ENCODE data around the gene TRIP12. TPM values are rescaled to one million over a fixed set of nuclear protein-coding genes. Genes with fewer than 3 reads are reported as not detected.
"Not testable (repeated sequence)": the region's sequence is repeated elsewhere in the genome, so short reads cannot be mapped to it uniquely, and the experiment has no call there.

Gene TRIP12
- total RNA-seq, 1 donor from 2014 or later, result 211 TPM

DNA sequence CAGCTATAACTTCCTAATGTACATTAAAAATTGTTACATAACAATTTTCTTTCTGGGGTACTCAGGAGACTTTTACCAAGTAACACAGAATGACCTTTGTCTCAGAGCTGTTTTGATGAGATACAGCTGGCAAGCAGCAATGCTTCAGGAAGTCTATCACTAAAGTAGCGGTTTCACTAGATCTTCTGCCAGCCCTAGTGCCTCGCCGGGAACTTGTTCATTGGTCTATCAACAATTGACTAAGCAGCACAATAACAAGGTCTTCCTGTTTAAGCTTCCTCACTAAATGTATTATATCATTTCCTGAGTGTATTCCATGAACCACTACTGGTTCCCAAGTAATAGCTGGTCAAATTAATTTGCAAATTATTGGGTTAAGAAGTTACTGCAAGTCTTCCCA, 69.2 kb downstream of the TRIP12 start:
- ATAC-seq (peak; percentile 79), DNase-seq (no peak)

DNA sequence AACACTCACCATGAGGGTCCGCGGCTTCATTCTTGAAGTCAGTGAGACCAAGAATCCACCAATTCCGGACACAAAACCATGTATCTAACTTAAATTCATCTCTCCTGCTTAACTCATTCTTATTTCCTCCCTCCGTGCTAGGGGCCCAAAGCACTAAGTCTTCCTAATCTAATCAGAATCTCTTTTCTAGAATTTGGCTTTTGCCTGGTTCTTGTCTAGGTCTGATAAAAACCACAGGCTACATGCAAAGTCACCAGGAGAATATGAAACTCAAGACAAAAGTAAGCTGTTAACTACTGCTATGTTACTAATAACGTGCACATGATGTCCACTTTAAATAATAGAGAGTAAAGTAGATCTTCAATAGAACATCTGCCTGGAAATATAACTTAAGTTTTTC, 69.9 kb downstream of the TRIP12 start:
- no peak for ATAC-seq
- TF ChIP-seq, protein P1, sequence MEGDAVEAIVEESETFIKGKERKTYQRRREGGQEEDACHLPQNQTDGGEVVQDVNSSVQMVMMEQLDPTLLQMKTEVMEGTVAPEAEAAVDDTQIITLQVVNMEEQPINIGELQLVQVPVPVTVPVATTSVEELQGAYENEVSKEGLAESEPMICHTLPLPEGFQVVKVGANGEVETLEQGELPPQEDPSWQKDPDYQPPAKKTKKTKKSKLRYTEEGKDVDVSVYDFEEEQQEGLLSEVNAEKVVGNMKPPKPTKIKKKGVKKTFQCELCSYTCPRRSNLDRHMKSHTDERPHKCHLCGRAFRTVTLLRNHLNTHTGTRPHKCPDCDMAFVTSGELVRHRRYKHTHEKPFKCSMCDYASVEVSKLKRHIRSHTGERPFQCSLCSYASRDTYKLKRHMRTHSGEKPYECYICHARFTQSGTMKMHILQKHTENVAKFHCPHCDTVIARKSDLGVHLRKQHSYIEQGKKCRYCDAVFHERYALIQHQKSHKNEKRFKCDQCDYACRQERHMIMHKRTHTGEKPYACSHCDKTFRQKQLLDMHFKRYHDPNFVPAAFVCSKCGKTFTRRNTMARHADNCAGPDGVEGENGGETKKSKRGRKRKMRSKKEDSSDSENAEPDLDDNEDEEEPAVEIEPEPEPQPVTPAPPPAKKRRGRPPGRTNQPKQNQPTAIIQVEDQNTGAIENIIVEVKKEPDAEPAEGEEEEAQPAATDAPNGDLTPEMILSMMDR (IDR thresholded peaks at IDR 0.05), result no peak
- H3K36me3 ChIP-seq, result peaks cover 18% of the 10 kb centered on the region
- H3K4me3 ChIP-seq, result no peak overlapping the region
- no peak for DNase-seq
- intact Hi-C loops (cut with DNase I), result no loop called here
- peaks cover 38% of the 10 kb centered on the region for H3K4me1 ChIP-seq
- H3K27ac ChIP-seq, result no peak overlapping the region
- no peaks in the 10 kb centered on the region for H3K27me3 ChIP-seq
- no peaks in the 10 kb centered on the region for H3K9me3 ChIP-seq

More for the DNA sequence above, 69.2 kb downstream of the TRIP12 start:
- Histone ChIP-seq H3K27ac (no peak overlapping the region), H3K9me3 (no peaks in the 10 kb centered on the region), H3K27me3 (no peaks in the 10 kb centered on the region), H3K4me1 (peaks cover 38% of the 10 kb centered on the region), H3K36me3 (peaks cover 25% of the 10 kb centered on the region), H3K4me3 (no peak overlapping the region)
- TF ChIP-seq, protein P1 (IDR thresholded peaks at IDR 0.05), result no peak
- intact Hi-C loops (cut with DNase I), result no loop called here

DNA sequence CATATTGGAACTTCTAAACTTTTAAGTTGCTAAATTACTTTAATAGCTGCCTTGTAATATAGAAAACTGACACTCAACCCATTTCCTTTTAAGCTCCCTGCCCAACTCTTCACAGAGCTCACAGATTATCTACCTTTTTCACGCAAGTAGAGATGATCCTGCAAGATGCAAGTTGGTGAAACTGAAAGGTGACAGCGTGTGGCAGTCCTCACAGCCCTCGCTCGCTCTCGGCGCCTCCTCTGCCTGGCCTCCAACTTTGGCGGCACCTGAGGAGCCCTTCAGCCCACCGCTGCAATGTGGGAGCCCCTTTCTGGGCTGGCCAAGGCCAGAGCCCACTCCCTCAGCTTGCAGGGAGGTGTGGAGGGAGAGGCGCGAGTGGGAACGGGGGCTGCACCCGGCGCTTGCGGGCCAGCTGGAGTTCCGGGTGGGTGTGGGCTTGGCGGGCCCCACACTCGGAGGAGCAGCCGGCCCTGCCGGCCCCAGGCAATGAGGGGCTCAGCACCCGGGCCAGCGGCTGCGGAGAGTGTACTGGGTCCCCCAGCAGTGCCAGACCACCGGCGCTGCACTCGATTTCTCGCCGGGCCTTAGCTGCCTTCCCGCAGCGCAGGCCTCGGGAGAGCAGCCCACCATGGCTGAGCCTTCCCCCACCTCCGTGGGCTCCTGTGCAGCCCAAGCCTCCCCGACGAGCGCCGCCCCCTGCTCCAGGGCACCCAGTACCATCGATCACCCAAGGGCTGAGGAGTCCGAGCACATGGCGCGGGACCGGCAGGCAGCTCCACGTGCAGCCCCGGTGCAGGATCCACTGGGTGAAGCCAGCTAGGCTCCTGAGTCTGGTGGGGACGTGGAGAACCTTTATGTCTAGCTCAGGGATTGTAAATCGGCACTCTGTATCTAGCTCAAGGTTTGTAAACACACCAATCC, 71.2 kb downstream of the TRIP12 start:
- DNase-seq; intact Hi-C loops (cut with DNase I); H3K9me3 ChIP-seq; H3K27me3 ChIP-seq; ATAC-seq; H3K27ac ChIP-seq; H3K4me3 ChIP-seq: not testable (repeated sequence)
- H3K4me1 ChIP-seq, result peaks cover 30% of the 10 kb centered on the region
- peaks cover 11% of the 10 kb centered on the region for H3K36me3 ChIP-seq

DNA sequence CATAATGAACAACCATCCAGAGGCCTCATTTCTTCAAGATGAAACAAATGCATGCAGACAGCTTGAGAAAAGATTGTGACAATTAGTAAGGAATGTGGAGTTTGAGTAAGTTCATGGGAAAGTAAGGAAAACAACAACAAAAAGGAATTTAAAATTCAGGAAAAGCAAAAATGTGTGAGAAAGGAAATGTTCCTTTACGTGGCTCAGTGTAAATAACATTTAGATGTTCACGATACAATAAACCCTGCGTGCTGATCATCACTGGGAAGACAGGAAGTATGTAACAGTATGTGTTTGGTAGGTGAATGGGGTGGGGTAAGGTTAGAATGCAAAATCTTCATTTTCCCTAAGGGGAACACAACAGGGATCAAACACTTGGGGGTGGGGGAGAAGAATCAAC, 72.7 kb downstream of the TRIP12 start:
- ATAC-seq (no peak), DNase-seq (no peak)
- Histone ChIP-seq H3K4me3 (no peak overlapping the region), H3K9me3 (no peaks in the 10 kb centered on the region), H3K36me3 (peaks cover 10% of the 10 kb centered on the region), H3K27ac (no peak overlapping the region), H3K27me3 (no peaks in the 10 kb centered on the region), H3K4me1 (peaks cover 30% of the 10 kb centered on the region)
- TF ChIP-seq, protein P1 (IDR thresholded peaks at IDR 0.05), result no peak
- intact Hi-C loops (cut with DNase I), result no loop called here

DNA sequence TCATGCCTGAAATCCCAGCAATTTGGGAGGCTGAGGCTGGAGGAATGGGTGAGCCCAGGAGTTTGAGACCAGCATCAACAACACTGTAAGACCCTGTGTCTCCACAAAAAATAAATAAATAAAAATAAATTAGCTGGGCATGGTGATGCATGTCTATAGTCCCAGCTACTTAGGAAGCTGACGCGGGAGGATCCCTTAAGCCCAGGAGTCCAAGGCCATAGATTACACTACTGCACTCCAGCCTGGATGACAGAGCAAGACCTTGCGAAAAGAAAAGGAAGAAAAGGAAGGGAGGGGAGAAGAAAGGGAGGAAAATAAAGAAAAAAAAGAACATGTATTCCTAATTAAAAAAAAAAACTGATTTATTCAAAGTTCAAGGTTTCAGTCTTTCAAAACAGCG, 78.2 kb downstream of the TRIP12 start:
- Histone ChIP-seq H3K36me3 (peaks cover 26% of the 10 kb centered on the region), H3K9me3 (no peaks in the 10 kb centered on the region), H3K27ac (no peak overlapping the region), H3K4me3 (no peak overlapping the region), H3K4me1 (peaks cover 4% of the 10 kb centered on the region), H3K27me3 (no peaks in the 10 kb centered on the region)
- no peak for ATAC-seq
- TF ChIP-seq, protein P1 (IDR thresholded peaks at IDR 0.05), result no peak
- intact Hi-C loops (cut with DNase I), result no loop called here
- DNase-seq, result no peak

DNA sequence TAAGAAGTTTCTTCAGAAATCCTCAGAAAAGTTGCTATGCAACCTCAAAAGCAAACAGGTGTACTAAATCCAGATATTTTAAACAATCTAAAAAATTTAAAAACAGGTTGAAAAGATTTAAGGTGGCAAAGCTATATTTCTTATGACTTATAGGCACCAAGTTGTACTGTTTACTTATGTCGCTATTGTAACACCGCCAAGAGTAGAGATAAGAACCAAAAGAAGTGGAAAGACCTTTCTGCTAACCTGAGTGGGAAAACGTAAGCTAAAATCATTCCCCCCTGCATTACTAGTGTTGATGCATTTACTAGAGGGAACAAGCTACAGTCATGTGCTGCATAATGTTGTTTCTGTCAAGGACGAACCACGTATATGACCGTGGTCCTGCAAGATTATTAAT, 83.1 kb downstream of the TRIP12 start:
- H3K4me1 ChIP-seq, result peaks cover 5% of the 10 kb centered on the region
- TF ChIP-seq, protein P1 (IDR thresholded peaks at IDR 0.05), result no peak
- no peak overlapping the region for H3K4me3 ChIP-seq
- H3K27me3 ChIP-seq, result no peaks in the 10 kb centered on the region
- H3K36me3 ChIP-seq, result peaks cover 27% of the 10 kb centered on the region
- intact Hi-C loops (cut with DNase I), result no loop called here
- DNase-seq (no peak), ATAC-seq (no peak)
- no peak overlapping the region for H3K27ac ChIP-seq
- no peaks in the 10 kb centered on the region for H3K9me3 ChIP-seq
